HepG2 (cell line): ENCODE measurements around the gene MS4A2. TPM values are rescaled to one million over a fixed set of nuclear protein-coding genes. Genes with fewer than 3 reads are reported as not detected.

Source experiments
- ATAC-seq: fragments of 200-7000 bp; cut with Tn5 transposase; 3 replicates; pipeline ENCODE4 v1.9.1; 2020; ENCODE audit warnings: mild to moderate bottlenecking, moderate library complexity
- BruUV-seq: library from RNA; stranded (reverse); fragments of 400-500 nt; replicated peaks from 2 replicates; lab custom pipeline; 2021; lab: Mats Ljungman, UMichigan
- CTCF ChIA-PET: fragments of 300-600 bp; formaldehyde crosslinking; extraction: SDS; loops from one replicate; lab custom pipeline; 2021; ENCODE audit warnings: low total read pairs, inconsistent platforms, low intra/inter-chr PET ratio; lab: Yijun Ruan, JAX
- POLR2A ChIA-PET: fragments of 350-600 bp; sonication (Branson Sonifier 250); formaldehyde crosslinking; loops from one replicate; lab custom pipeline; 2020; ENCODE audit warnings: antibody characterized with exemption, inconsistent platforms; lab: Yijun Ruan, JAX
- DNase-seq: peaks from one replicate; pipeline ENCODE4 v3.0.0-alpha.2; 2015; ENCODE audit warnings: low spot score
- FAIRE-seq: peaks from 3 replicates; lab custom pipeline; 2011; peaks lifted over from hg19 to GRCh38; lab: Jason Lieb, UNC
- H2AFZ ChIP-seq: one replicate; pipeline ENCODE4 v1.6.1; 2011; ENCODE audit warnings: low read length, inconsistent platforms
- H3K27ac ChIP-seq: fragments of 300-600 bp; 3 replicates; pipeline ENCODE4 v1.8.0; 2011; ENCODE audit warnings: mixed run types, mild to moderate bottlenecking, mixed read lengths, low read length, inconsistent platforms; ENCODE audit not compliant: insufficient read depth; ENCODE audit errors: extremely low read length
- H3K27me3 ChIP-seq, 2 experiments: fragments of 200-600 bp in 1 of 2; 2 replicates in 1 of 2; 3 replicates in 1 of 2; pipeline versions ENCODE4 v1.6.0 to v1.8.0; 2011; ENCODE audit warnings: low read length in 2 of 2, mild to moderate bottlenecking in 2 of 2, moderate library complexity in 2 of 2, inconsistent platforms in 1 of 2; ENCODE audit not compliant: insufficient read depth in 2 of 2, control insufficient read depth in 1 of 2
- H3K36me3 ChIP-seq, 2 experiments: fragments of 200-600 bp in 1 of 2; replicated peaks in 1 of 2; 2 replicates in 1 of 2; 3 replicates in 1 of 2; pipeline versions ENCODE4 v1.5.1 to v1.8.0; 2011; ENCODE audit warnings: low read length in 2 of 2, inconsistent platforms in 1 of 2; ENCODE audit not compliant: insufficient read depth in 2 of 2, control insufficient read depth in 1 of 2
- H3K4me1 ChIP-seq: 2 replicates; pipeline ENCODE4 v1.5.1; 2012; ENCODE audit warnings: low read length, inconsistent platforms; ENCODE audit not compliant: insufficient read depth
- H3K4me2 ChIP-seq: 2 replicates; pipeline ENCODE4 v1.6.0; 2011; ENCODE audit warnings: low read depth, low read length, inconsistent platforms
- H3K4me3 ChIP-seq, 3 experiments: fragments of 200-600 bp in 1 of 3; sonication (generic), shearing (Covaris generic) in 1 of 3; replicated peaks in 1 of 3; 2 replicates each; pipeline ENCODE4 v1.5.1; 2011 to 2016; ENCODE audit warnings: low read length in 3 of 3, inconsistent platforms in 2 of 3, low read depth in 2 of 3, mild to moderate bottlenecking in 2 of 3, control low read depth in 1 of 3, mixed read lengths in 1 of 3; ENCODE audit not compliant: insufficient read depth in 1 of 3
- H3K79me2 ChIP-seq: one replicate; pipeline ENCODE4 v1.6.1; 2011; ENCODE audit warnings: low read length, inconsistent platforms; ENCODE audit not compliant: insufficient read depth
- H3K9ac ChIP-seq: 2 replicates; pipeline ENCODE4 v1.6.0; 2011; ENCODE audit warnings: mild to moderate bottlenecking, low read depth, low read length, inconsistent platforms; ENCODE audit not compliant: insufficient read depth
- H3K9me3 ChIP-seq: 2 replicates; pipeline ENCODE4 v1.5.1; 2012; ENCODE audit warnings: mild to moderate bottlenecking, low read length
- H4K20me1 ChIP-seq: 2 replicates; pipeline ENCODE4 v1.6.0; 2011; ENCODE audit warnings: inconsistent platforms, mild to moderate bottlenecking, low read length, moderate library complexity; ENCODE audit not compliant: insufficient read depth
- CTCF ChIP-seq: sonication (generic); formaldehyde crosslinking; IDR thresholded peaks from 2 replicates; pipeline ENCODE4 v1.5.0; 2020; ENCODE audit warnings: mild to moderate bottlenecking, missing genetic modification reagents, moderate library complexity
- MLLT10 ChIP-seq: sonication (generic); formaldehyde crosslinking; IDR thresholded peaks from 2 replicates; pipeline ENCODE4 v1.4.0; 2020; ENCODE audit warnings: missing genetic modification reagents
- ZNF496 ChIP-seq: sonication (generic); formaldehyde crosslinking; IDR thresholded peaks from 2 replicates; pipeline ENCODE4 v1.8.1; 2023; ENCODE audit warnings: mild to moderate bottlenecking, moderate library complexity, missing genetic modification reagents; ENCODE audit not compliant: insufficient replicate concordance
- ZNF720 ChIP-seq: sonication (generic); formaldehyde crosslinking; IDR thresholded peaks from 2 replicates; pipeline ENCODE4 v1.4.0; 2020; ENCODE audit warnings: missing genetic modification reagents
- ZNF766 ChIP-seq: sonication (generic); formaldehyde crosslinking; IDR thresholded peaks from 2 replicates; pipeline ENCODE4 v1.5.0; 2020; ENCODE audit warnings: missing genetic modification reagents, borderline replicate concordance
- WGBS: methylation state at CpG from one replicate; pipeline ENCODE4 v1.1.6; 2017; ENCODE audit warnings: low lambda C conversion rate; 5-methylcytosine and 5-hydroxymethylcytosine counted together
- in situ Hi-C: cut with HindIII; loops from 2 replicates; pipeline ENCODE4 v1.10.0; 2017; ENCODE audit warnings: low pct_unique_long_range_greater_than_20kb; ENCODE audit not compliant: extremely low pct_ligation_motif_present
- intact Hi-C: fragments of 100-400 bp; cut with micrococcal nuclease; formaldehyde crosslinking; loops from one replicate; pipeline ENCODE4 v1.10.0; 2022; ENCODE audit not compliant: unreplicated experiment
- polyA plus RNA-seq, 8 experiments: library from polyadenylated mRNA; depleted of rRNA in 3 of 8; stranded (reverse) in 7 of 8; unstranded in 1 of 8; fragments of >200 nt; fragmentation: Illumina TruSeq in 4 of 8; extraction: Trizol in 4 of 8; gene quantifications; 2 replicates each; pipeline versions ENCODE4 v1.2.1 to v1.2.3, GENCODE V29; 2011 to 2016; ENCODE audit warnings: low read depth in 4 of 8, missing spikeins in 1 of 8, mixed read lengths in 1 of 8; ENCODE audit not compliant: insufficient read depth in 1 of 8
- total RNA-seq, 5 experiments: library from RNA; depleted of rRNA; stranded (reverse); fragments of >200 nt; fragmentation: Illumina TruSeq; extraction: Trizol; gene quantifications; 2 replicates each; pipeline ENCODE4 v1.2.3, GENCODE V29; 2016; ENCODE audit warnings: low read depth in 1 of 5
- TF ChIP-seq, protein P1 (sequence below): sonication (generic); formaldehyde crosslinking; IDR thresholded peaks from 2 replicates; pipeline ENCODE4 v1.5.0; 2020; ENCODE audit warnings: missing genetic modification reagents
- TF ChIP-seq, protein P2 (sequence below): sonication (generic); formaldehyde crosslinking; IDR thresholded peaks from 2 replicates; pipeline ENCODE4 v1.4.0; 2020; ENCODE audit warnings: low read depth, mild to moderate bottlenecking, missing genetic modification reagents
- TF ChIP-seq, protein P3 (sequence below): sonication (generic); formaldehyde crosslinking; IDR thresholded peaks from 2 replicates; pipeline ENCODE4 v1.4.0; 2020; ENCODE audit warnings: mild to moderate bottlenecking, missing genetic modification reagents

Gene MS4A2
- total and polyA plus RNA-seq, 2 of the 13 experiments (the other 11 are each of a cell fraction or from before 2014, with no cell fraction given), result not detected

- TF ChIP-seq, protein P1, sequence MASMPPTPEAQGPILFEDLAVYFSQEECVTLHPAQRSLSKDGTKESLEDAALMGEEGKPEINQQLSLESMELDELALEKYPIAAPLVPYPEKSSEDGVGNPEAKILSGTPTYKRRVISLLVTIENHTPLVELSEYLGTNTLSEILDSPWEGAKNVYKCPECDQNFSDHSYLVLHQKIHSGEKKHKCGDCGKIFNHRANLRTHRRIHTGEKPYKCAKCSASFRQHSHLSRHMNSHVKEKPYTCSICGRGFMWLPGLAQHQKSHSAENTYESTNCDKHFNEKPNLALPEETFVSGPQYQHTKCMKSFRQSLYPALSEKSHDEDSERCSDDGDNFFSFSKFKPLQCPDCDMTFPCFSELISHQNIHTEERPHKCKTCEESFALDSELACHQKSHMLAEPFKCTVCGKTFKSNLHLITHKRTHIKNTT (CRISPR knock-in tag), result no peak
Measured at GRCh38 chr11:60133917-60134316, 45.5 kb downstream of the MS4A2 start (continued).

- no peaks in the 10 kb centered on the region for H3K79me2 ChIP-seq
- no peak for TF ChIP-seq ZNF720 (CRISPR knock-in tag)
- TF ChIP-seq, protein P2, sequence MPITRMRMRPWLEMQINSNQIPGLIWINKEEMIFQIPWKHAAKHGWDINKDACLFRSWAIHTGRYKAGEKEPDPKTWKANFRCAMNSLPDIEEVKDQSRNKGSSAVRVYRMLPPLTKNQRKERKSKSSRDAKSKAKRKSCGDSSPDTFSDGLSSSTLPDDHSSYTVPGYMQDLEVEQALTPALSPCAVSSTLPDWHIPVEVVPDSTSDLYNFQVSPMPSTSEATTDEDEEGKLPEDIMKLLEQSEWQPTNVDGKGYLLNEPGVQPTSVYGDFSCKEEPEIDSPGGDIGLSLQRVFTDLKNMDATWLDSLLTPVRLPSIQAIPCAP (CRISPR knock-in tag), result no peak
- no peak for TF ChIP-seq ZNF766
- H3K27me3 ChIP-seq, result no peaks in the 10 kb centered on the region
- in situ Hi-C loops, result no loop called here
- ChIA-PET CTCF (no interaction called here), POLR2A (no interaction called here)
- no peak for ATAC-seq
- H3K36me3 ChIP-seq, result no peaks in the 10 kb centered on the region
- no peak overlapping the region for H3K4me3 ChIP-seq
- no peak for DNase-seq
- BruUV-seq, result no TSS peak
- no peaks in the 10 kb centered on the region for H3K4me1 ChIP-seq
- WGBS, result under 1% methylated on average over 3 of the region's 3 CpGs
- no peaks in the 10 kb centered on the region for H4K20me1 ChIP-seq
- no peak overlapping the region for H3K27ac ChIP-seq
- no peak for FAIRE-seq
- no peak overlapping the region for H3K9ac ChIP-seq
- H2AFZ ChIP-seq, result no peak overlapping the region
- H3K9me3 ChIP-seq, result no peaks in the 10 kb centered on the region
- intact Hi-C loops, result no loop called here
- no peak overlapping the region for H3K4me2 ChIP-seq
Measured at GRCh38 chr11:60143768-60144167, 55.3 kb downstream of the MS4A2 start.

GRCh38 chr11:60145677-60146076 is 57.2 kb downstream of the MS4A2 start:
- Histone ChIP-seq H3K27ac (no peak overlapping the region), H3K27me3 (no peaks in the 10 kb centered on the region), H3K9me3 (no peaks in the 10 kb centered on the region), H3K9ac (no peak overlapping the region), H2AFZ (no peak overlapping the region), H4K20me1 (no peaks in the 10 kb centered on the region), H3K36me3 (no peaks in the 10 kb centered on the region), H3K79me2 (no peaks in the 10 kb centered on the region), H3K4me2 (no peak overlapping the region), H3K4me3 (no peak overlapping the region), H3K4me1 (no peaks in the 10 kb centered on the region)
- DNase-seq (no peak), FAIRE-seq (no peak), ATAC-seq (no peak)
- TF ChIP-seq ZNF496 (CRISPR knock-in tag), result no peak
- TF ChIP-seq, protein P3, sequence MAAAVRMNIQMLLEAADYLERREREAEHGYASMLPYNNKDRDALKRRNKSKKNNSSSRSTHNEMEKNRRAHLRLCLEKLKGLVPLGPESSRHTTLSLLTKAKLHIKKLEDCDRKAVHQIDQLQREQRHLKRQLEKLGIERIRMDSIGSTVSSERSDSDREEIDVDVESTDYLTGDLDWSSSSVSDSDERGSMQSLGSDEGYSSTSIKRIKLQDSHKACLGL (CRISPR knock-in tag), result no peak
- TF ChIP-seq CTCF (CRISPR knock-in tag), result no peak
- TF ChIP-seq MLLT10, result no peak
- intact Hi-C loops, result no loop called here
- in situ Hi-C loops, result no loop called here
- ChIA-PET POLR2A (no interaction called here), CTCF (no interaction called here)
- WGBS, result 18% methylated on average over 3 of the region's 3 CpGs
- BruUV-seq, result no TSS peak
